IMR-90 (cell line): ENCODE measurements around the gene DPP10. TPM values are rescaled to one million over a fixed set of nuclear protein-coding genes. Genes with fewer than 3 reads are reported as not detected.

Source experiments
- ATAC-seq: fragments of 200-7000 bp; cut with Tn5 transposase; 2 replicates; pipeline ENCODE4 v1.9.1; 2020; ENCODE audit warnings: low read depth, mild to moderate bottlenecking, moderate library complexity
- BruUV-seq: library from RNA; stranded (reverse); fragments of 400-500 nt; replicated peaks from 2 replicates; lab custom pipeline; 2021; lab: Mats Ljungman, UMichigan
- CTCF ChIA-PET: fragments of 300-600 bp; formaldehyde crosslinking; extraction: SDS; loops from one replicate; lab custom pipeline; 2021; ENCODE audit warnings: antibody characterized with exemption; lab: Yijun Ruan, JAX
- POLR2A ChIA-PET: fragments of 300-600 bp; sonication (Branson Sonifier 250); formaldehyde crosslinking; loops from one replicate; lab custom pipeline; 2022; ENCODE audit warnings: antibody characterized with exemption; ENCODE audit not compliant: unreplicated experiment; lab: Charles Lee
- DNase-seq: peaks from one replicate; pipeline ENCODE4 v3.0.0; 2013
- H2AFZ ChIP-seq: replicated peaks from 2 replicates; pipeline ENCODE3; 2013; ENCODE audit warnings: low read length, mild to moderate bottlenecking; ENCODE audit not compliant: poor library complexity
- H2AK5ac ChIP-seq: 2 replicates; pipeline ENCODE4 v1.6.1; 2013; ENCODE audit warnings: low read depth, low read length, inconsistent platforms
- H2AK9ac ChIP-seq: replicated peaks from 2 replicates; pipeline ENCODE3; 2013; ENCODE audit warnings: mild to moderate bottlenecking, low read depth, low read length, moderate library complexity; ENCODE audit not compliant: poor library complexity
- H2BK120ac ChIP-seq: 2 replicates; pipeline ENCODE4 v1.6.1; 2013; ENCODE audit warnings: low read depth, low read length, inconsistent platforms
- H2BK15ac ChIP-seq: 3 replicates; pipeline ENCODE4 v1.6.1; 2013; ENCODE audit warnings: low read depth, low read length, inconsistent platforms
- H2BK20ac ChIP-seq: 2 replicates; pipeline ENCODE4 v1.6.1; 2013; ENCODE audit warnings: low read depth, mild to moderate bottlenecking, inconsistent platforms, low read length, moderate library complexity
- H2BK5ac ChIP-seq: 2 replicates; pipeline ENCODE4 v1.6.1; 2013; ENCODE audit warnings: mild to moderate bottlenecking, low read depth, low read length, inconsistent platforms; ENCODE audit not compliant: poor library complexity, severe bottlenecking
- H3K14ac ChIP-seq: replicated peaks from 2 replicates; pipeline ENCODE4 v1.6.1; 2013; ENCODE audit warnings: low read depth, low read length, inconsistent platforms
- H3K18ac ChIP-seq: 2 replicates; pipeline ENCODE4 v1.6.1; 2013; ENCODE audit warnings: low read depth, low read length, control low read depth
- H3K23ac ChIP-seq: 2 replicates; pipeline ENCODE4 v1.6.1; 2013; ENCODE audit warnings: low read depth, low read length, inconsistent platforms
- H3K27ac ChIP-seq: 2 replicates; pipeline ENCODE4 v1.5.1; 2013; ENCODE audit warnings: mild to moderate bottlenecking, control low read depth, low read length; ENCODE audit not compliant: insufficient read depth
- H3K27me3 ChIP-seq: 2 replicates; pipeline ENCODE4 v1.6.1; 2013; ENCODE audit warnings: low read length; ENCODE audit not compliant: control insufficient read depth, insufficient read depth
- H3K36me3 ChIP-seq: 2 replicates; pipeline ENCODE4 v1.6.1; 2013; ENCODE audit warnings: low read length, mixed read lengths; ENCODE audit not compliant: control insufficient read depth, insufficient read depth
- H3K4ac ChIP-seq: 2 replicates; pipeline ENCODE4 v1.6.1; 2013; ENCODE audit warnings: low read depth, low read length, inconsistent platforms
- H3K4me1 ChIP-seq: 2 replicates; pipeline ENCODE4 v1.6.1; 2013; ENCODE audit warnings: low read length, mixed read lengths; ENCODE audit not compliant: control insufficient read depth, insufficient read depth
- H3K4me2 ChIP-seq: 2 replicates; pipeline ENCODE4 v1.6.1; 2013; ENCODE audit warnings: low read depth, mild to moderate bottlenecking, control low read depth, low read length, moderate library complexity
- H3K4me3 ChIP-seq: 2 replicates; pipeline ENCODE4 v1.5.1; 2013; ENCODE audit warnings: low read depth, mild to moderate bottlenecking, control low read depth, low read length, moderate library complexity; ENCODE audit not compliant: insufficient read depth
- H3K56ac ChIP-seq: 2 replicates; pipeline ENCODE4 v1.6.1; 2013; ENCODE audit warnings: low read length, inconsistent platforms; ENCODE audit not compliant: insufficient read depth; ENCODE audit errors: extremely low read depth
- H3K79me1 ChIP-seq, 2 experiments: 2 replicates each; pipeline ENCODE4 v1.6.1; 2013; ENCODE audit warnings: low read length in 2 of 2, inconsistent platforms in 1 of 2, low read depth in 1 of 2
- H3K9ac ChIP-seq: 2 replicates; pipeline ENCODE4 v1.6.1; 2013; ENCODE audit warnings: low read depth, low read length, control low read depth
- H3K9me1 ChIP-seq: 2 replicates; pipeline ENCODE4 v1.6.1; 2013; ENCODE audit warnings: low read length, inconsistent platforms; ENCODE audit not compliant: insufficient read depth
- H3K9me3 ChIP-seq: 2 replicates; pipeline ENCODE4 v1.6.1; 2013; ENCODE audit warnings: low read length; ENCODE audit not compliant: control insufficient read depth, insufficient read depth
- H4K20me1 ChIP-seq: 2 replicates; pipeline ENCODE4 v1.6.1; 2013; ENCODE audit warnings: low read length, inconsistent platforms; ENCODE audit not compliant: insufficient read depth
- H4K5ac ChIP-seq: 2 replicates; pipeline ENCODE4 v1.6.1; 2013; ENCODE audit warnings: mild to moderate bottlenecking, low read depth, low read length, control low read depth
- H4K8ac ChIP-seq, 2 experiments: 2 replicates each; pipeline ENCODE4 v1.6.1; 2013; ENCODE audit warnings: low read depth in 2 of 2, low read length in 2 of 2, control low read depth in 1 of 2, inconsistent platforms in 1 of 2
- H4K91ac ChIP-seq: 2 replicates; pipeline ENCODE4 v1.6.1; 2013; ENCODE audit warnings: low read depth, low read length, inconsistent platforms; ENCODE audit not compliant: insufficient read depth
- FOS ChIP-seq: fragments of 150-350 bp; IDR thresholded peaks from 2 replicates; pipeline ENCODE4 v1.6.1; 2016; ENCODE audit warnings: low read depth, low read length
- USF2 ChIP-seq: fragments of 150-350 bp; IDR thresholded peaks from 2 replicates; pipeline ENCODE4 v1.6.1; 2017; ENCODE audit warnings: mild to moderate bottlenecking, antibody characterized with exemption, low read length, low read depth
- WGBS, 2 experiments: methylation state at CpG; one replicate each; pipeline versions ENCODE4 v1.1.5 to v1.1.7; 2013; ENCODE audit warnings: missing lambda C conversion rate in 2 of 2; ENCODE audit not compliant: insufficient read length in 1 of 2; ENCODE audit errors: extremely low coverage in 2 of 2; 5-methylcytosine and 5-hydroxymethylcytosine counted together
- dilution Hi-C: fragments of 300-500 bp; cut with HindIII; formaldehyde crosslinking; loops from one replicate; pipeline ENCODE4 v1.14.3; 2018; ENCODE audit warnings: low sequenced_read_pairs; ENCODE audit not compliant: unreplicated experiment
- in situ Hi-C: fragments of 300-500 bp; cut with MboI; formaldehyde crosslinking; loops from 3 replicates; pipeline ENCODE4 v1.14.3; 2019; ENCODE audit warnings: low sequenced_read_pairs, inconsistent platforms, mixed read lengths
- intact Hi-C: fragments of 100-400 bp; cut with micrococcal nuclease; formaldehyde crosslinking; loops from 2 replicates; pipeline ENCODE4 v1.10.0; 2022
- polyA plus RNA-seq, 3 experiments: library from polyadenylated mRNA; depleted of rRNA; stranded (reverse); fragments of >200 nt; gene quantifications; 2 replicates each; pipeline ENCODE4 v1.2.3, GENCODE V29; 2012; ENCODE audit warnings: low replicate concordance in 1 of 3
- total RNA-seq: library from RNA; depleted of rRNA; stranded (reverse); fragments of >200 nt; gene quantifications from 2 replicates; pipeline ENCODE4 v1.2.3, GENCODE V29; 2012

Gene DPP10
- total and polyA plus RNA-seq, 2 of the 4 experiments (the other 2 are of a cell fraction) = not detected

GRCh38 chr2:115684345-115684744 lies 1241.9 kb downstream of the DPP10 start:
- H3K9me1 ChIP-seq = no peaks in the 10 kb centered on the region
- H4K5ac ChIP-seq = no peak overlapping the region
- no peak overlapping the region for H4K91ac ChIP-seq
- BruUV-seq = no TSS peak
- H3K9me3 ChIP-seq = no peaks in the 10 kb centered on the region; the same call in 1 of the 2 replicates
- H3K56ac ChIP-seq = no peak overlapping the region
- no peaks in the 10 kb centered on the region for H3K36me3 ChIP-seq
- H2BK15ac ChIP-seq = no peak overlapping the region
- 33% methylated on average over 1 of the region's 5 CpGs; no CpG with 5 or more reads in 1 of the 2 experiments for WGBS, 2 experiments
- H3K14ac ChIP-seq = no peak overlapping the region
- no peaks in the 10 kb centered on the region for H3K27me3 ChIP-seq
- H2AFZ ChIP-seq = no peak overlapping the region
- H3K4me1 ChIP-seq = no peaks in the 10 kb centered on the region
- ATAC-seq = no peak
- no peak for DNase-seq
- no peak overlapping the region for H3K23ac ChIP-seq
- H2BK20ac ChIP-seq = no peak overlapping the region
- H2BK120ac ChIP-seq = no peak overlapping the region
- in situ Hi-C loops (no loop called here), intact Hi-C loops (no loop called here), dilution Hi-C loops (no loop called here)
- no peak overlapping the region for H3K18ac ChIP-seq
- H3K79me1 ChIP-seq = no peaks in the 10 kb centered on the region
- no peak overlapping the region for H2AK9ac ChIP-seq
- H3K4ac ChIP-seq = no peak overlapping the region
- H3K27ac ChIP-seq = no peak overlapping the region
- H2BK5ac ChIP-seq = no peak overlapping the region
- no peak overlapping the region for H3K4me2 ChIP-seq
- POLR2A ChIA-PET = no interaction called here
- no peak overlapping the region for H3K9ac ChIP-seq
- no peaks in the 10 kb centered on the region for H4K20me1 ChIP-seq
- H3K4me3 ChIP-seq = no peak overlapping the region
- no peak overlapping the region for H2AK5ac ChIP-seq
- H4K8ac ChIP-seq = no peak overlapping the region
- CTCF ChIA-PET = interaction anchor here (0.8 kb wide), 1 partner anchor 968 kb away, joined by 3 read pairs; no protein-coding TSS in a partner anchor
- no peak for TF ChIP-seq FOS
- TF ChIP-seq USF2 = no peak
